HEK293T (cell line): ENCODE data around the gene E2F7.

Experiments used
- CTCF ChIA-PET: fragments of 350-600 bp; formaldehyde crosslinking; extraction: SDS; loops from one replicate; lab custom pipeline; 2021; ENCODE audit warnings: antibody characterized with exemption, inconsistent platforms; lab: Yijun Ruan, JAX
- POLR2A ChIA-PET: fragments of 350-600 bp; formaldehyde crosslinking; extraction: SDS; loops from one replicate; lab custom pipeline; 2020; ENCODE audit warnings: antibody characterized with exemption, inconsistent platforms; lab: Yijun Ruan, JAX
- DNase-seq: peaks from one replicate; pipeline ENCODE4 v3.0.0; 2012; ENCODE audit warnings: mixed read lengths; ENCODE audit errors: extremely low spot score
- ARNT ChIP-seq: fragments of 450-650 bp; IDR thresholded peaks from 2 replicates; pipeline ENCODE4 v1.6.1; 2017; ENCODE audit warnings: mild to moderate bottlenecking
- BHLHE40 ChIP-seq: fragments of 450-650 bp; IDR thresholded peaks from 2 replicates; pipeline ENCODE4 v1.6.1; 2016; ENCODE audit warnings: mild to moderate bottlenecking, moderate library complexity, borderline replicate concordance
- CTBP1 ChIP-seq: fragments of 450-650 bp; IDR thresholded peaks from 2 replicates; pipeline ENCODE4 v1.6.1; 2016; ENCODE audit warnings: borderline replicate concordance
- ELF4 ChIP-seq: fragments of 450-650 bp; IDR thresholded peaks from 2 replicates; pipeline ENCODE4 v1.6.1; 2017; ENCODE audit warnings: antibody characterized with exemption
- FOXA1 ChIP-seq: fragments of 450-650 bp; IDR thresholded peaks from 2 replicates; pipeline ENCODE4 v1.6.1; 2016; ENCODE audit warnings: mild to moderate bottlenecking
- FOXK2 ChIP-seq: fragments of 450-650 bp; IDR thresholded peaks from 2 replicates; pipeline ENCODE4 v1.6.1; 2016; ENCODE audit warnings: mild to moderate bottlenecking
- FOXM1 ChIP-seq: fragments of 450-650 bp; IDR thresholded peaks from 2 replicates; pipeline ENCODE4 v1.6.1; 2017; ENCODE audit warnings: mild to moderate bottlenecking, borderline replicate concordance
- HDGF ChIP-seq: fragments of 450-650 bp; IDR thresholded peaks from 2 replicates; pipeline ENCODE4 v1.6.1; 2017; ENCODE audit warnings: antibody characterized with exemption, borderline replicate concordance
- L3MBTL2 ChIP-seq: fragments of 450-650 bp; conservative IDR thresholded peaks from 2 replicates; pipeline ENCODE4 v1.6.1; 2016; ENCODE audit warnings: mild to moderate bottlenecking
- LEF1 ChIP-seq: fragments of 450-650 bp; IDR thresholded peaks from 2 replicates; pipeline ENCODE4 v1.6.1; 2017; ENCODE audit warnings: mild to moderate bottlenecking, borderline replicate concordance
- NFRKB ChIP-seq: fragments of 450-650 bp; IDR thresholded peaks from 2 replicates; pipeline ENCODE4 v1.6.1; 2016; ENCODE audit warnings: mild to moderate bottlenecking, moderate library complexity
- SP1 ChIP-seq: fragments of 450-650 bp; IDR thresholded peaks from 2 replicates; pipeline ENCODE4 v1.6.1; 2017
- SUZ12 ChIP-seq: fragments of 450-650 bp; IDR thresholded peaks from 2 replicates; pipeline ENCODE4 v1.6.1; 2016; ENCODE audit warnings: mild to moderate bottlenecking
- TARDBP ChIP-seq: fragments of 450-650 bp; IDR thresholded peaks from 2 replicates; pipeline ENCODE4 v1.6.1; 2016
- ZNF384 ChIP-seq: fragments of 450-650 bp; IDR thresholded peaks from 2 replicates; pipeline ENCODE4 v1.6.1; 2016
- TF ChIP-seq, protein P1 (sequence below): fragments of 450-650 bp; IDR thresholded peaks from 2 replicates; pipeline ENCODE4 v1.6.1; 2016

Gene E2F7

DNA sequence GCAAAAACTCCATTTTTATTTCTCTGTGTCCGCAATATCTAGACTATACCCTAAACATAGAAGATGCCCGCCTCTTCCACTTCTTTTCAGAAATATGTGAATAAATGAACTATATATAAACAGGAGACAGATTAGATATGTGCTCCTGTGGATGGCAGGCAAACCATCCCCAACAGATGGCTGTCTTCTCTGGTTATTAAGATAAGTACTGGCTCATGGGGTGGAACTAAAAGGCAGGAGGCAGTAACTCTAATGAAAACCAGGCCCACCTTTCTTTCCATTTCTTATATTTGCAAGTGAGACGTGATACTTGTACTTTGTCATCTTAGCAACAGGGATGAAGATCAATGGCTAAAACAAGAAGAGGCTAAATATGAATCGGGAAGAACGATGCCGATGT lies 20.2 kb downstream of the E2F7 start:
- ChIA-PET CTCF (no interaction called here), POLR2A (no interaction called here)
- DNase-seq, result no peak
- TF ChIP-seq ELF4 (no peak), FOXA1 (no peak), FOXK2 (no peak), LEF1 (no peak), ARNT (no peak), BHLHE40 (no peak)
- TF ChIP-seq, protein P1, sequence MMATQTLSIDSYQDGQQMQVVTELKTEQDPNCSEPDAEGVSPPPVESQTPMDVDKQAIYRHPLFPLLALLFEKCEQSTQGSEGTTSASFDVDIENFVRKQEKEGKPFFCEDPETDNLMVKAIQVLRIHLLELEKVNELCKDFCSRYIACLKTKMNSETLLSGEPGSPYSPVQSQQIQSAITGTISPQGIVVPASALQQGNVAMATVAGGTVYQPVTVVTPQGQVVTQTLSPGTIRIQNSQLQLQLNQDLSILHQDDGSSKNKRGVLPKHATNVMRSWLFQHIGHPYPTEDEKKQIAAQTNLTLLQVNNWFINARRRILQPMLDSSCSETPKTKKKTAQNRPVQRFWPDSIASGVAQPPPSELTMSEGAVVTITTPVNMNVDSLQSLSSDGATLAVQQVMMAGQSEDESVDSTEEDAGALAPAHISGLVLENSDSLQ, result no peak

DNA sequence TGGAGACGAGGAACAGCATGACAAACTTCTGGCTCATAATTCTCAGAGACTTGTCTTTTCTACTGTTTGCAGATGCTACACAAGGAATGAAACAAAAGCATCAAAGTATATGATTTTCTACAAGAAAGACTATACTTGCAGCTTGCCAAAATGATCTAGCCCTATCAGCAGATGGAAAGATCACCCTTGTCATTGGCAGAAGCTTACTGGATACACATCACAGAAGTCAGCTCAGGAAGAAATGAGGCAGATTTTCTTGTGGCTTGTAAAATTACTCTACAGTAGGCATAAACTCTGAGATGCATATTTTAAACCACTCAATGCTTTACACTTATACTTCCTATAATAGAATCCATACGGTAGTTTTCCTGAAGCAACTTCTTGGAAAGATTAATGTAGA lies 20.6 kb downstream of the E2F7 start:
- no peak for DNase-seq
- POLR2A ChIA-PET, result no interaction called here
- no peak for TF ChIP-seq ARNT
- no peak for TF ChIP-seq SP1
- TF ChIP-seq HDGF, result no peak
- TF ChIP-seq SUZ12, result no peak
- TF ChIP-seq, protein P1, result no peak
- TF ChIP-seq FOXA1, result no peak
- CTCF ChIA-PET, result no interaction called here

DNA sequence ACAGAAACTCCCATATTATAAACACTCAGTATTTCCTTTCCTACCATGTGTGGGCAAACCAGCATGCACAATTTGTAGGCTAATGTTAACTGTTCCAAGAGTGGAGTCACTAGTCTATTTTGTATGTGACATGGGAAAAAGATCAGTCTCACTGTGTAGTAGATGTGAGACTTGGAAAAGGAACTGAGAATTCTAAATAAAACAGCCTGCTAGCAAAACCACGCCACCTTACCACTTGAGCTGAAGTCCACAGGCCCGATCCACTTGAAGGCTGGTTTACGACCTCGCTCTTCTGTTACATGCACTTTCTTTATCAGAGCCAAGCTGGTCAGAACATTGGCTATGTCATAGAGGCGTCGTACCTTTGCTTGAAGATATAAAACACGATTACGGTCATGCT lies 22.5 kb downstream of the E2F7 start:
- no peak for DNase-seq
- POLR2A ChIA-PET, result no interaction called here
- CTCF ChIA-PET, result no interaction called here

DNA sequence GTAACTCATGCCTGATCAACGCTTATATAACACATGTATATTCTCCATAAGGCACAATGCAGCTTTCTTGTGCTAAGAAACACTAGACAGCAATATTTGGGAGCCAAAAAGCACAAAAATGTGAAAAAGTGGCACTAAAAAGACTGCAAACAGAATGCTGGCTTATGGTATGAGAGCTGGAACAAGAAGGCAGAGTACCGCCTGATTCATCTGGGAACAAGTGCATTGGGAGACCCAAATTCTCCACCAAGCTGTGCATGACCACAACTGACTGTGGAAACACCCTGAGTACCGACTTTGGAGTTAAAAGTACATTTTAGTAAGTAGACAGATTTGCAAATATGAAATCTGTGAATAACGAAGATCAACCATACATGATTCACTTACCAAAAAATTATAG lies 25.1 kb downstream of the E2F7 start:
- ChIA-PET POLR2A (no interaction called here), CTCF (no interaction called here)
- DNase-seq, result no peak
- TF ChIP-seq SP1, result no peak
- TF ChIP-seq FOXK2, result no peak
- TF ChIP-seq FOXM1, result no peak
- TF ChIP-seq LEF1, result no peak
- TF ChIP-seq ELF4, result no peak

More for the DNA sequence above, 22.5 kb downstream of the E2F7 start:
- no peak for TF ChIP-seq FOXA1
- no peak for TF ChIP-seq LEF1
- no peak for TF ChIP-seq L3MBTL2
- no peak for TF ChIP-seq BHLHE40
- TF ChIP-seq ARNT, result no peak
- TF ChIP-seq, protein P1, result no peak
- TF ChIP-seq FOXK2, result no peak
- no peak for TF ChIP-seq SP1
- TF ChIP-seq TARDBP, result no peak
- TF ChIP-seq FOXM1, result no peak

DNA sequence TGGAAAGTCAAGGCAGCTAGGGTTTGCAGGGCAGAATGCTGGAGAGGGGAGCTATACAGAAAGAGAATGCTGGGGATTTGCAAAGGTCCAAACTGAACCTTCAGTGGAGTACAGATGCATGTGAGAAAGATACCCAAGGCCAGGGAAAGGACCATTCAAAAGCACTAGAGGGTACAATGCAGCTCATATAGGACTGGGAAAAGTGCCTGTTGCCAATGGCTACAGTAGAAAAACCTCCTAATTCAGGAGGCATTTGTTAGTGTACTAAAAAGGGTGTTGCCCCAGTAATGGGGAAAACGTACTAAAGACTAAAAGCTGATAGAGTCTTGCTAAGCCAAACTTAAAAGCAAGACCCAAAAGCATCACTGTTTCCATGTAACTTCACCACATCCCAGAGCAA lies 30.1 kb downstream of the E2F7 start:
- POLR2A ChIA-PET, result no interaction called here
- DNase-seq, result no peak
- no peak for TF ChIP-seq BHLHE40
- TF ChIP-seq FOXM1, result no peak
- no peak for TF ChIP-seq LEF1
- no peak for TF ChIP-seq HDGF
- TF ChIP-seq, protein P1, result no peak
- no peak for TF ChIP-seq SUZ12
- TF ChIP-seq FOXK2, result no peak
- no peak for TF ChIP-seq CTBP1
- CTCF ChIA-PET, result no interaction called here

DNA sequence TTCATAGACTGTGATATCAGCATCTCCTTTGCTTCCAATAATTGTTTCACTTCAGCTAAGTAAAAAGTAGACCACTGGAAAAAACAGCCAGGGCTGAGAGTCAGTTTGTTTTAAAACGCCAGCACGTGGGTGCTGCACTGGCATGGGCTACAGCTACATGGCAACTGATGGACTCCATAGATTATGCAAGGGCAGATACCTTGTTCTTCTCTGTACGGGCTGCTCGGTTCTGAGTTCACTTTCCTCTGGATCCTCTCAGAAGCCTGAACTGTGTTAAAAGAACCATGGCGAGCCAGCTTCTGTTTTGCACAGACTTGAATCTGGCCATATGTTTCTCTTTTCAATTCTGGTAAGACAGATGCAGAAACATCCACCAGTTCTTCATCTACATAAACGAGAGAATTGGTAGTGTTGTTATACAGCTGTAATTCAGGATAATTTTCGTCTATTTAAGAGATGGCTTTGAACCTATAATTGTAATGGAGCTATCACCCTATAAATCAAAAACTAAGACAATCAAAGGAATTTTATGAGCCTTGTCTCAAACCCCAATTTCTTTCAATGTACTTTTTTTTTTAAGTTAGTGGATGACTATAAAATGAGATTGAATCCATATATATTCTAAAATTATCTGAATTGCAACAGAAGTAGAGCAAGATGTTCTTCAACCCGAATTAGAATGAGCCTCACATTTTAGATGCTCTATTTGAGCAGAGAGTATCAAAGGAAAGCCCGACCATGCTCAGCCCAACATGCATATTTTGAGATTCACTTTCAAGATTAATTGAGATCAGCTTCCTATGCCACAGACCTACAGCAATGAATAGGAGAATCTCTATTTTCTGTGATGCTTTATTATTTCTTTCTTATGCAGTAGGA lies 31.5 kb downstream of the E2F7 start:
- DNase-seq, result no peak
- TF ChIP-seq SP1 (no peak), ELF4 (no peak), TARDBP (no peak)
- ChIA-PET POLR2A (no interaction called here), CTCF (interaction anchor here (0.7 kb wide), 1 partner anchor 16 kb away, joined by 5 read pairs; no protein-coding TSS in a partner anchor)

DNA sequence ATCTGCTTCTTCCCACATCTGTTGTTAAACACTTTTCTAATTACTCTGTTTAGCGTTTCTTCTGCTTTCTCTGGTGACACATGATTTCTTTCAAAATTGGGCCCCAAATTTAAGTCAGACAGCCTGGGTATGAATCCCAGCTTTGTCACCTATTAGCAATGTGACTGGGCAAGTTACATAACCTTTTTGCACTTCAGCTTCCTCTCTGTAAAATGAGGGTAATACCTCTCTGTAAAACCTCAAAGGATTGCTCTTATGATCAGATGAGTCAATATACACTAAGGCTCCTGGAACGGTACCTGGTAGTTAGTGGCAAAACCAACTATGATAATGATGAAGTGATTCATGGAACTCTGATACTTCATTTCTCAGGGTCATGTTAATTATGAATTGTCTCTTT lies 33.0 kb downstream of the E2F7 start:
- no peak for DNase-seq
- ChIA-PET CTCF (no interaction called here), POLR2A (no interaction called here)
- TF ChIP-seq SUZ12 (no peak), HDGF (no peak), LEF1 (no peak), L3MBTL2 (no peak), CTBP1 (no peak), NFRKB (no peak), FOXA1 (no peak), FOXM1 (no peak), FOXK2 (no peak), ELF4 (no peak), ZNF384 (no peak), TARDBP (no peak), SP1 (no peak), ARNT (no peak), BHLHE40 (no peak)
- TF ChIP-seq, protein P1, result no peak
